ENCODE results near the gene RPAIN. TPM values are rescaled to one million over a fixed set of nuclear protein-coding genes. Genes with fewer than 3 reads are reported as not detected.

Gene RPAIN
- total RNA-seq, 1 donor from 2014 or later = 32.4 TPM

DNA sequence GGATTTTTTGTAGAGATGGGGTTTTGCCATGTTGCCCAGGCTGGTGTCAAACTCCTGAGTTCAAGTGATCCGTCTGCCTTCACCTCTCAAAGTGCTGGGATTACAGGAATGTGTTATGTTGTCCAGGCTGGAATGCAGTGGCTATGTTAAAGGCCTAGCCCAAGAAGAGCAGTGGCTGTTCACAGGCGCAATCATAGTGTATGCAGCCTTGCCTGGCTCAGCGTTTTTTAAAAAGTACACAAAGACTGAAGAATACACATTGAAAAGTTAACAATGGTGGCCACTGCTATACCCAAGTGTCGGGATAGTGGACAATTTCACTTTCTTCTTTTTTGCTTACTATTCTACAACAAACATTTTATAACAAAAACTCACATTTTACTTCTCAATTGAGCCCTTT lies 59.0 kb downstream of the RPAIN start:
- no peaks in the 10 kb centered on the region for H3K9me3 ChIP-seq (ENCODE audit: control insufficient read depth in 3 of 3, low read length in 3 of 3)
- H3K36me3 ChIP-seq (ENCODE audit: control insufficient read depth in 3 of 3, insufficient read depth in 3 of 3, low read length in 3 of 3) = peaks cover 44 to 69% (median 68%) of the 10 kb centered on the region in 3 donors
- no peak overlapping the region for H3K27ac ChIP-seq (ENCODE audit: low read depth, low read length)
- no peak overlapping the region for H3K9ac ChIP-seq (ENCODE audit: low read depth in 1 of 3, low read length in 3 of 3)
- no peaks in the 10 kb centered on the region for H3K27me3 ChIP-seq (ENCODE audit: control insufficient read depth in 3 of 3, insufficient read depth in 3 of 3, low read length in 3 of 3)
- H3K4me3 ChIP-seq (ENCODE audit: low read length in 3 of 3) = no peak overlapping the region
- H3K4me1 ChIP-seq (ENCODE audit: control insufficient read depth in 3 of 3, insufficient read depth in 3 of 3, low read length in 3 of 3) = peaks cover 0 to 2% (median 2%) of the 10 kb centered on the region in 3 donors

DNA sequence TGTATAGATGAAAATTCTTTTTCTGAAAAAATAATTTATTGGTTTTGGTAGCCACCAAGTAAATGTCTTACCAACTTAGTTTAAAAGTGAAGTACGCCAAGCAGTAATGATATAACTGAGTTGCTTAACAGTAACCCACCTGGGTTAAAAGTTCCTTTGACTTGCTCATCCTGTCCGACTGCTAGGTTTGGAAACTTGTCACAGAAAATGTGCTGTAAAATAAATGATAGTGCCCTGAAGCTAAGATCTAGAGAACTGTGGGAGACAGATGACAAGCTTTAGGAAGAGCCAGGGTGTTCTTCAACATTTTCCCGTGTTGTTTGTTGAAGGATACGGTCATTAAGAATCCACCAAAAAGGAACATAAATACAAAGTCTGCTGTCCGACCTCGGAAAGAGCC lies 61.0 kb downstream of the RPAIN start:
- H3K36me3 ChIP-seq (ENCODE audit: control insufficient read depth in 3 of 3, insufficient read depth in 3 of 3, low read length in 3 of 3) = peaks cover 42 to 64% (median 57%) of the 10 kb centered on the region in 3 donors
- no peaks in the 10 kb centered on the region for H3K9me3 ChIP-seq (ENCODE audit: control insufficient read depth in 3 of 3, low read length in 3 of 3)
- no peaks in the 10 kb centered on the region for H3K27me3 ChIP-seq (ENCODE audit: control insufficient read depth in 3 of 3, insufficient read depth in 3 of 3, low read length in 3 of 3)
- H3K9ac ChIP-seq (ENCODE audit: low read depth in 1 of 3, low read length in 3 of 3) = no peak overlapping the region
- no peak overlapping the region for H3K27ac ChIP-seq (ENCODE audit: low read depth, low read length)
- peaks cover 4 to 16% (median 14%) of the 10 kb centered on the region in 3 donors for H3K4me1 ChIP-seq (ENCODE audit: control insufficient read depth in 3 of 3, insufficient read depth in 3 of 3, low read length in 3 of 3)
- H3K4me3 ChIP-seq (ENCODE audit: low read length in 3 of 3) = no peak overlapping the region

DNA sequence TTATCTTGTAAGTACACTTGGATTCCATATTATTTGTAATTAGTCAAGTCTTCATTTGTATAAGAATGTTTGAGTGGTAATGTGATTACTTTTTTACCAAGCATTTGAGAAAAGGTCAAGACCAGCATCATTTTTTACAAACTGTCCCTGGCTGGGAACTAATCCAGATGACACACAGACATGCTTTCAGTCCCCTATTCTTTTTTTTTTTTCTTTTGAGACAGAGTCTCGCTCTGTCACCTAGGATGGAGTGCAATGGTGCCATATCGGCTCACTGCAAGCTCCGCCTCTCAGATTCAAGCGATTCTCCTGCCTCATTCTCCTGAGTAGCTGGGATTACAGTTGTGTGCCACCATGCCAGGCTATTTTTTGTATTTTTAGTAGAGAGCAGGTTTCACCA lies 61.5 kb downstream of the RPAIN start:
- Histone ChIP-seq H3K27me3 (ENCODE audit: control insufficient read depth in 3 of 3, insufficient read depth in 3 of 3, low read length in 3 of 3) (no peaks in the 10 kb centered on the region), H3K9me3 (ENCODE audit: control insufficient read depth in 3 of 3, low read length in 3 of 3) (no peaks in the 10 kb centered on the region), H3K4me1 (ENCODE audit: control insufficient read depth in 3 of 3, insufficient read depth in 3 of 3, low read length in 3 of 3) (peaks cover 4 to 16% (median 16%) of the 10 kb centered on the region in 3 donors), H3K36me3 (ENCODE audit: control insufficient read depth in 3 of 3, insufficient read depth in 3 of 3, low read length in 3 of 3) (peaks cover 42 to 64% (median 56%) of the 10 kb centered on the region in 3 donors), H3K4me3 (ENCODE audit: low read length in 3 of 3) (no peak overlapping the region), H3K27ac (ENCODE audit: low read depth, low read length) (no peak overlapping the region), H3K9ac (ENCODE audit: low read depth in 1 of 3, low read length in 3 of 3) (no peak overlapping the region)

Other genes with a start within 250 kb of the RPAIN start
- 8.9 TPM for gene ZNF594, start 228.3 kb upstream of the RPAIN start, total RNA-seq
- 2.1 TPM for gene SCIMP, start 185.3 kb upstream of the RPAIN start, total RNA-seq
- gene RABEP1, start 137.9 kb upstream of the RPAIN start, total RNA-seq = 26.6 TPM
- gene NUP88, start 520 bp upstream of the RPAIN start, total RNA-seq = 46.4 TPM
- 142 TPM for gene C1QBP, start 19.0 kb downstream of the RPAIN start, total RNA-seq
- gene DHX33, start 48.8 kb downstream of the RPAIN start, total RNA-seq = 7.3 TPM
- gene DERL2, start 66.0 kb downstream of the RPAIN start, total RNA-seq = 26.1 TPM
- gene MIS12, start 66.4 kb downstream of the RPAIN start, total RNA-seq = 25.6 TPM
- gene NLRP1, start 164.3 kb downstream of the RPAIN start, total RNA-seq = 24.0 TPM